Sigmoid colon (tissue), 7 donors: Measurements from ENCODE around the gene GABBR2. TPM values are rescaled to one million over a fixed set of nuclear protein-coding genes. Genes with fewer than 3 reads are reported as not detected.

ENCODE experiments used
- DNase-seq: peaks from one replicate; pipeline ENCODE4 v3.0.0-alpha.2; 2019
- H3K27ac ChIP-seq, 4 donors: fragments of 200-600 bp; sonication (generic); one replicate each; pipeline ENCODE4 v1.5.1; 2016 to 2019; ENCODE audit warnings: mild to moderate bottlenecking in 1 of 4
- H3K27me3 ChIP-seq, 3 donors: fragments of 200-600 bp; sonication (generic); one replicate each; pipeline ENCODE4 v1.5.1; 2019; ENCODE audit warnings: mild to moderate bottlenecking in 1 of 3
- H3K36me3 ChIP-seq, 4 donors: fragments of 200-600 bp; sonication (generic); one replicate each; pipeline ENCODE4 v1.5.1; 2016 to 2019
- H3K4me1 ChIP-seq, 4 donors: fragments of 200-600 bp; sonication (generic); one replicate each; pipeline ENCODE4 v1.5.1; 2017 to 2019
- H3K4me3 ChIP-seq, 4 donors: fragments of 200-600 bp; sonication (generic); one replicate each; pipeline ENCODE4 v1.5.1; 2017 to 2019; ENCODE audit warnings: mild to moderate bottlenecking in 2 of 4, moderate library complexity in 1 of 4
- H3K9me3 ChIP-seq, 4 donors: fragments of 200-600 bp in 3 of 4; sonication (generic) in 3 of 4; one replicate each; pipeline versions ENCODE4 v1.5.1 to v1.6.1; 2013 to 2019
- EP300 ChIP-seq, 4 donors: sonication (generic); formaldehyde crosslinking; IDR thresholded peaks; one replicate each; pipeline ENCODE4 v1.6.1; 2017; ENCODE audit warnings: antibody characterized with exemption in 4 of 4
- POLR2A ChIP-seq, 2 donors: fragments of 450-650 bp; IDR thresholded peaks; one replicate each; pipeline ENCODE4 v1.6.1; 2016; ENCODE audit warnings: antibody characterized with exemption in 2 of 2, mild to moderate bottlenecking in 2 of 2, moderate library complexity in 2 of 2
- POLR2AphosphoS5 ChIP-seq, 4 donors: sonication (generic); formaldehyde crosslinking; IDR thresholded peaks; one replicate each; pipeline ENCODE4 v1.6.1; 2017; ENCODE audit warnings: antibody characterized with exemption in 4 of 4
- WGBS, 2 donors: extraction: QIAGEN DNeasy Blood & Tissue Kit; methylation state at CpG; one replicate each; pipeline ENCODE4 v1.1.7; 2013; 5-methylcytosine and 5-hydroxymethylcytosine counted together
- intact Hi-C: fragments of 100-400 bp; cut with DNase I; formaldehyde crosslinking; loops from one replicate; pipeline ENCODE4 v1.15.1; 2023
- polyA plus RNA-seq, 3 donors: library from polyadenylated mRNA; stranded (reverse); fragments of 200-250 nt; gene quantifications; one replicate each; pipeline ENCODE4 v1.2.3, GENCODE V29; 2013
- total RNA-seq, 4 donors: library from RNA; depleted of rRNA; stranded (reverse); fragments of >200 nt; gene quantifications; one replicate each; pipeline ENCODE4 v1.1.0, GENCODE V29; 2016
- TF ChIP-seq, protein P1 (sequence below), 4 experiments: fragments of 450-650 bp in 3 of 4; fragments of 200-600 bp in 1 of 4; IDR thresholded peaks; one replicate each; pipeline ENCODE4 v1.5.1; 2016 to 2019; ENCODE audit warnings: antibody characterized with exemption in 4 of 4, mild to moderate bottlenecking in 3 of 4, moderate library complexity in 2 of 4
- donor health status: healthy with polysubstance abuse.
- donor health status: Bipolar disorder and iron deficiency.
- donor health status: healthy.

The GABBR2 gene
- total and polyA plus RNA-seq, 7 donors, result under 0.01 to 0.04 (median under 0.01) TPM; not detected in 4

GRCh38 chr9:98640394-98640793, 68.3 kb downstream of the GABBR2 start:
- intact Hi-C loops, result no loop called here
- Histone ChIP-seq H3K27me3 (peaks cover 0 to 4% (median 0%) of the 10 kb centered on the region in 3 donors), H3K36me3 (no peaks in the 10 kb centered on the region), H3K4me1 (no peaks in the 10 kb centered on the region), H3K27ac (no peak overlapping the region), H3K9me3 (no peaks in the 10 kb centered on the region), H3K4me3 (no peak overlapping the region)
- DNase-seq, result no peak
- 81 to 88% methylated on average over 3 of the region's 3 CpGs for WGBS, 2 donors
- TF ChIP-seq EP300 (IDR thresholded peaks at IDR 0.05), result no peak
- no peak for TF ChIP-seq POLR2AphosphoS5 (IDR thresholded peaks at IDR 0.05)

DNA sequence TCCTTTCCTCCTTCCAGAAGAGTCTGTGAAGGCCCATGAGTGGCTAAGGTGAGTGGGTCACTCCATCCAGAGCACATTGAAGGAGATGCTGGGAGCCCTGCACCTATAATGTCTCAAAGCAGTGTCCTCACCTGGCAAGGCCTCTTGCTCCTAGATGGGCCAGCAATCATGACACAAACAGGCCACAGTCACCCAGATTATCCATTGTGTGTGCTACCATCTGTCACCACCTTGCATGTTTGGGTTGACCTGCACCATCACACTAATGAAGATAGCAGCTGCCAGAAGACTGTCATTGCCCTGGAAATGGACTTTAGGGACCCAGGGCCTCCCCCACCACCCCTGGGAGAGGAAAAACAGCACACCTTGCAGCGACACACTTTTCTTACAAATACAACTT, 69.6 kb downstream of the GABBR2 start:
- no peak overlapping the region for H3K4me3 ChIP-seq
- WGBS, 2 donors, result 83 to 91% methylated on average over 1 of the region's 1 CpG
- peaks cover 0 to 4% (median 0%) of the 10 kb centered on the region in 3 donors for H3K27me3 ChIP-seq
- intact Hi-C loops, result no loop called here
- H3K27ac ChIP-seq, result no peak overlapping the region
- no peaks in the 10 kb centered on the region for H3K4me1 ChIP-seq
- TF ChIP-seq, protein P1, sequence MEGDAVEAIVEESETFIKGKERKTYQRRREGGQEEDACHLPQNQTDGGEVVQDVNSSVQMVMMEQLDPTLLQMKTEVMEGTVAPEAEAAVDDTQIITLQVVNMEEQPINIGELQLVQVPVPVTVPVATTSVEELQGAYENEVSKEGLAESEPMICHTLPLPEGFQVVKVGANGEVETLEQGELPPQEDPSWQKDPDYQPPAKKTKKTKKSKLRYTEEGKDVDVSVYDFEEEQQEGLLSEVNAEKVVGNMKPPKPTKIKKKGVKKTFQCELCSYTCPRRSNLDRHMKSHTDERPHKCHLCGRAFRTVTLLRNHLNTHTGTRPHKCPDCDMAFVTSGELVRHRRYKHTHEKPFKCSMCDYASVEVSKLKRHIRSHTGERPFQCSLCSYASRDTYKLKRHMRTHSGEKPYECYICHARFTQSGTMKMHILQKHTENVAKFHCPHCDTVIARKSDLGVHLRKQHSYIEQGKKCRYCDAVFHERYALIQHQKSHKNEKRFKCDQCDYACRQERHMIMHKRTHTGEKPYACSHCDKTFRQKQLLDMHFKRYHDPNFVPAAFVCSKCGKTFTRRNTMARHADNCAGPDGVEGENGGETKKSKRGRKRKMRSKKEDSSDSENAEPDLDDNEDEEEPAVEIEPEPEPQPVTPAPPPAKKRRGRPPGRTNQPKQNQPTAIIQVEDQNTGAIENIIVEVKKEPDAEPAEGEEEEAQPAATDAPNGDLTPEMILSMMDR (IDR thresholded peaks at IDR 0.05), result no peak
- no peak for TF ChIP-seq POLR2A (IDR thresholded peaks at IDR 0.05)
- DNase-seq, result no peak
- no peaks in the 10 kb centered on the region for H3K36me3 ChIP-seq
- H3K9me3 ChIP-seq, result no peaks in the 10 kb centered on the region

DNA sequence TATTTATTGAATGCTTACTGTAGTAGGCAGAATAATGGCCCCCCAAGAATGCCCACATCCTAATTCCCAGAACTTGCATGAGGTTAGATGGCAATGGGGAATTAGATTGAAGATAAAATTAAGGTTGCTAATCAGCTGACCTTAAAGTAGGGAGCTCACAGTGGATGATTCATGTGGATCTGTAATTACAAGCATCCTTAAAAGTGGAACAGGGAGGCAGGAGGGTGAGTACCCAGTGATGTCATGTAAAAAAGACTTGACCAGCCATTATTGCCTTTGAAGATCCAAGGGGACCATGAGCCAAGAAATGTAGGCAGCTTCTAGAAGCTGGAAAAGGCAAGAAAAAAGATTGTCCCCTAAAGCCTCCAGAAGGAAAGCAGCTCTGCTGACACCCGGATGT, 71.4 kb downstream of the GABBR2 start:
- Histone ChIP-seq H3K4me3 (no peak overlapping the region), H3K27me3 (peaks cover 0 to 2% (median 0%) of the 10 kb centered on the region in 3 donors), H3K36me3 (no peaks in the 10 kb centered on the region), H3K9me3 (no peaks in the 10 kb centered on the region), H3K27ac (no peak overlapping the region), H3K4me1 (no peaks in the 10 kb centered on the region)
- TF ChIP-seq POLR2AphosphoS5 (IDR thresholded peaks at IDR 0.05), result no peak
- no peak for TF ChIP-seq POLR2A (IDR thresholded peaks at IDR 0.05)
- TF ChIP-seq EP300 (IDR thresholded peaks at IDR 0.05), result no peak
- TF ChIP-seq, protein P1 (IDR thresholded peaks at IDR 0.05), result no peak
- DNase-seq, result no peak
- intact Hi-C loops, result no loop called here
- WGBS, 2 donors, result 0 to 95% methylated on average over 1 of the region's 1 CpG

DNA sequence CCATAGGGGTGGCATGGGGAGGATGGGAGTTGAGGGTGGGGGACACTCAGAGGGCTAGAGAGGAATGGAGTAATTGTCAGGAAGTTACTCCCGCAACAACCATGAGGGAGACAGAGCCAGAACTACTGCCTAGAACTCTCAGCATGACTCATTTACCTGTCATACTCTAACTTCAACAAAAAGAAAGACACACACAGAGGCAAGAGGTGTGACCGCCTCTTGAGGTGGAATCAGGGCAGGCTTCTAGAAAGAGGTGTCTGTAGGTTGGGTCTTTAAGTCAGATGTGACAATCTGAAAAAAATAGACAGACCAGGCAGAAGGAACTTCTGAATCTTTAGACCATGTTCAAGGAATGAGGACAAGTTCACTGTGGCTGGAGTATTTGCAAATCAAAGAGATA, 73.4 kb downstream of the GABBR2 start:
- H3K9me3 ChIP-seq, result no peaks in the 10 kb centered on the region
- no peaks in the 10 kb centered on the region for H3K36me3 ChIP-seq
- intact Hi-C loops, result no loop called here
- 93% methylated on average over 2 of the region's 2 CpGs for WGBS, 2 donors
- no peak overlapping the region for H3K4me3 ChIP-seq
- H3K27me3 ChIP-seq, result no peaks in the 10 kb centered on the region
- H3K4me1 ChIP-seq, result no peaks in the 10 kb centered on the region
- no peak overlapping the region for H3K27ac ChIP-seq
- DNase-seq, result no peak
- no peak for TF ChIP-seq POLR2A (IDR thresholded peaks at IDR 0.05)
- TF ChIP-seq, protein P1 (IDR thresholded peaks at IDR 0.05), result no peak
- no peak for TF ChIP-seq EP300 (IDR thresholded peaks at IDR 0.05)
- no peak for TF ChIP-seq POLR2AphosphoS5 (IDR thresholded peaks at IDR 0.05)

GRCh38 chr9:98634685-98635336, 73.9 kb downstream of the GABBR2 start:
- no peaks in the 10 kb centered on the region for H3K36me3 ChIP-seq
- no peaks in the 10 kb centered on the region for H3K27me3 ChIP-seq
- 37 to 71% methylated on average over 7 of the region's 7 CpGs for WGBS, 2 donors
- H3K4me3 ChIP-seq, result no peak overlapping the region
- TF ChIP-seq POLR2AphosphoS5 (IDR thresholded peaks at IDR 0.05), result no peak
- no peak for TF ChIP-seq EP300 (IDR thresholded peaks at IDR 0.05)
- no peak for TF ChIP-seq POLR2A (IDR thresholded peaks at IDR 0.05)
- TF ChIP-seq, protein P1 (IDR thresholded peaks at IDR 0.05), result no peak
- DNase-seq, result no peak
- H3K9me3 ChIP-seq, result no peaks in the 10 kb centered on the region
- no peaks in the 10 kb centered on the region for H3K4me1 ChIP-seq
- no peak overlapping the region for H3K27ac ChIP-seq
- intact Hi-C loops, result no loop called here
